K562 (cell line): ENCODE measurements around the gene ACACB. TPM values are rescaled to one million over a fixed set of nuclear protein-coding genes. Genes with fewer than 3 reads are reported as not detected.
A peak's percentile ranks its signal among the peaks of the same experiment; 100 is the strongest.

ENCODE experiments used
- ELF1 ChIP-seq: fragments of 200-800 bp; sonication (Bioruptor generic); IDR thresholded peaks from 2 replicates; pipeline ENCODE4 v1.6.1; 2016; ENCODE audit warnings: missing genetic modification characterization, missing compliant biosample characterization
- HNRNPK ChIP-seq: fragments of 200-400 bp; formaldehyde crosslinking; IDR thresholded peaks from one replicate; pipeline ENCODE4 v1.6.1; 2018; ENCODE audit warnings: mild to moderate bottlenecking, low read depth, low read length; ENCODE audit not compliant: poor library complexity, severe bottlenecking
- HNRNPL ChIP-seq: fragments of 200-400 bp; formaldehyde crosslinking; IDR thresholded peaks from 2 replicates; pipeline ENCODE4 v1.6.1; 2017; ENCODE audit warnings: low read depth, mild to moderate bottlenecking, low read length
- MCM7 ChIP-seq, 2 experiments: fragments of 450-650 bp; IDR thresholded peaks; 2 replicates each; pipeline ENCODE4 v1.6.1; 2016 to 2018
- MED1 ChIP-seq: sonication (generic); formaldehyde crosslinking; IDR thresholded peaks from 2 replicates; pipeline ENCODE4 v1.8.1; 2023; ENCODE audit warnings: missing genetic modification reagents, borderline replicate concordance
- NR4A1 ChIP-seq, 2 experiments: fragments of 250-450 bp in 1 of 2; fragments of 450-650 bp in 1 of 2; sonication (Bioruptor Pico) in 1 of 2; IDR thresholded peaks; 2 replicates each; pipeline versions ENCODE4 v1.4.0 to v1.6.1; 2016 to 2020; ENCODE audit warnings: mild to moderate bottlenecking in 2 of 2, missing compliant biosample characterization in 1 of 2, missing genetic modification characterization in 1 of 2, moderate library complexity in 1 of 2
- RBFOX2 ChIP-seq: fragments of 200-400 bp; formaldehyde crosslinking; IDR thresholded peaks from 2 replicates; pipeline ENCODE4 v1.6.1; 2017; ENCODE audit warnings: low read depth, mild to moderate bottlenecking, low read length, moderate library complexity
- RCOR1 ChIP-seq, 2 experiments: IDR thresholded peaks; 2 replicates each; pipeline ENCODE4 v1.6.1; 2012; ENCODE audit warnings: low read depth in 2 of 2, low read length in 2 of 2, borderline replicate concordance in 1 of 2, improper control_type of control experiment in 1 of 2
- SMAD3 ChIP-seq: fragments of 450-650 bp; formaldehyde crosslinking; conservative IDR thresholded peaks from 2 replicates; pipeline ENCODE4 v1.4.0; 2020; ENCODE audit warnings: mild to moderate bottlenecking
- SMARCB1 ChIP-seq: IDR thresholded peaks from 2 replicates; pipeline ENCODE4 v1.6.1; 2011; ENCODE audit warnings: improper control_type of control experiment, low read depth; ENCODE audit not compliant: insufficient read length
- TCFL5 ChIP-seq: fragments of 250-450 bp; sonication (Bioruptor Pico); conservative IDR thresholded peaks from 2 replicates; pipeline ENCODE4 v1.6.1; 2021; ENCODE audit warnings: mild to moderate bottlenecking, moderate library complexity, matching md5 sums
- ZBTB40 ChIP-seq, 2 experiments: fragments of 450-650 bp in 1 of 2; sonication (generic) in 1 of 2; formaldehyde crosslinking in 1 of 2; IDR thresholded peaks; 2 replicates each; pipeline versions ENCODE4 v1.7.1 to v1.9.0; 2016 to 2022; ENCODE audit warnings: inconsistent platforms in 1 of 2, mild to moderate bottlenecking in 1 of 2, missing genetic modification reagents in 1 of 2
- ZKSCAN8 ChIP-seq: fragments of 200-800 bp; sonication (Bioruptor generic); IDR thresholded peaks from 2 replicates; pipeline ENCODE4 v1.6.1; 2016; ENCODE audit warnings: missing genetic modification characterization, missing compliant biosample characterization
- ZNF124 ChIP-seq: sonication (generic); formaldehyde crosslinking; IDR thresholded peaks from 2 replicates; pipeline ENCODE4 v1.8.1; 2022; ENCODE audit warnings: missing genetic modification reagents
- ZNF57 ChIP-seq: fragments of 450-650 bp; formaldehyde crosslinking; IDR thresholded peaks from 2 replicates; pipeline ENCODE4 v1.4.0; 2020; ENCODE audit warnings: mild to moderate bottlenecking, moderate library complexity
- ZNF583 ChIP-seq: fragments of 250-450 bp; sonication (Bioruptor Pico); IDR thresholded peaks from 2 replicates; pipeline ENCODE4 v1.4.0; 2020
- polyA plus RNA-seq, 8 experiments: library from polyadenylated mRNA; depleted of rRNA in 4 of 8; stranded (reverse) in 5 of 8; unstranded in 3 of 8; fragments of >200 nt; fragmentation: Nextera tagmentation in 2 of 8; fragmentation: Illumina TruSeq in 1 of 8; extraction: Ambion mirVana in 2 of 8; extraction: Trizol in 1 of 8; gene quantifications; 2 replicates each; pipeline versions ENCODE4 v1.2.1 to v1.2.3, GENCODE V29; 2011 to 2014; ENCODE audit warnings: inconsistent platforms in 1 of 8, missing spikeins in 1 of 8
- total RNA-seq, 7 experiments: library from RNA; depleted of rRNA in 6 of 7; stranded (reverse); fragments of >200 nt in 6 of 7; fragmentation: Illumina TruSeq in 2 of 7; extraction: Trizol in 2 of 7; gene quantifications; 2 replicates each; pipeline versions ENCODE4 v1.2.1 to v1.2.3, GENCODE V29; 2011 to 2021; ENCODE audit warnings: low replicate concordance in 1 of 7
- TF ChIP-seq, protein P1 (sequence below): fragments of 250-450 bp; sonication (Bioruptor Pico); IDR thresholded peaks from 2 replicates; pipeline ENCODE4 v1.4.0; 2020; ENCODE audit warnings: borderline replicate concordance

The ACACB gene
- total and polyA plus RNA-seq, 9 of the 15 experiments (the other 6 are each of a cell fraction or from before 2014, with no cell fraction given): 0.10 to 2.5 (median 0.83) TPM

DNA sequence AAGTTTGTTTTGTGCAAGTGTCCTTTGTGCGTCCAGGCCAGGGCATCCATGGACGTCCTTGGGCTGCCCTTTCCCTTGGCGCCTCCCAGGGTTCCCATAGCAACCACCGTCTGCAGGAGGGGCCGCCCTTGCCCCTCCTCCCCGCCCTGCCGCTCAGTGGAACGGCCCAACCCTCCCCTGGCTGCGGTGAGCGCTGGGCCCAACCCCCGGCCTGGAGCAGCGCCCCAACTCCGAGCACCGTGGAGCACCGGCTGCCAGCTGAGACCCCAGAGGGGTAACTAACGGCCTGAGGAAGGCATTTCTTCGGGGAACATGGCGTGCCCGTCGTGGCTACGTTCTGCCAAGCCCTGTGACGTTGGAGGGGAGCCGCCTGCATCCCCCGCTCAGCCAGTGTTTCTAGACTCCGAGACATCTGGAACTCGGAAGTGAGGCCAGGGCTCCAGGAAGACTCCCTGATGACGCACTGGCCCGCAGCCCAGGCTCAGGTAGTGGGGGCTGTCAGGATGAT is 5.3 kb upstream of the ACACB start (continued):
- TF ChIP-seq ZNF57 (CRISPR knock-in tag) (0 out of 2 replicates have a peak, but pooled peaks have one; percentile 55), NR4A1 (CRISPR knock-in tag; IDR thresholded peaks at IDR 0.05) (peak; percentile 47; the same call in 1 of the 2 replicates), NR4A1 (tag; IDR thresholded peaks at IDR 0.05) (no peak), ZBTB40 (IDR thresholded peaks at IDR 0.05) (0 out of 2 replicates have a peak, but pooled peaks have one; percentile 46), ZBTB40 (CRISPR knock-in tag; IDR thresholded peaks at IDR 0.05) (no peak), RBFOX2 (peak; percentile 75), SMARCB1 (no peak), ZNF583 (0 out of 2 replicates have a peak, but pooled peaks have one; percentile 21), ELF1 (tag) (peak; percentile 68), ZNF124 (no peak), TCFL5 (no peak), RCOR1 (IDR thresholded peaks at IDR 0.05; ENCODE audit: borderline replicate concordance in 1 of 2, low read depth in 2 of 2, low read length in 2 of 2) (peak in 1 of 2 experiments; percentile 69; a peak in 1 of 4 replicates), HNRNPL (no peak), ZKSCAN8 (CRISPR knock-in tag) (no peak), MCM7 (IDR thresholded peaks at IDR 0.05) (no peak), MED1 (CRISPR knock-in tag) (no peak), HNRNPK (no peak), SMAD3 (CRISPR knock-in tag) (0 out of 2 replicates have a peak, but pooled peaks have one; percentile 17)
- TF ChIP-seq, protein P1, sequence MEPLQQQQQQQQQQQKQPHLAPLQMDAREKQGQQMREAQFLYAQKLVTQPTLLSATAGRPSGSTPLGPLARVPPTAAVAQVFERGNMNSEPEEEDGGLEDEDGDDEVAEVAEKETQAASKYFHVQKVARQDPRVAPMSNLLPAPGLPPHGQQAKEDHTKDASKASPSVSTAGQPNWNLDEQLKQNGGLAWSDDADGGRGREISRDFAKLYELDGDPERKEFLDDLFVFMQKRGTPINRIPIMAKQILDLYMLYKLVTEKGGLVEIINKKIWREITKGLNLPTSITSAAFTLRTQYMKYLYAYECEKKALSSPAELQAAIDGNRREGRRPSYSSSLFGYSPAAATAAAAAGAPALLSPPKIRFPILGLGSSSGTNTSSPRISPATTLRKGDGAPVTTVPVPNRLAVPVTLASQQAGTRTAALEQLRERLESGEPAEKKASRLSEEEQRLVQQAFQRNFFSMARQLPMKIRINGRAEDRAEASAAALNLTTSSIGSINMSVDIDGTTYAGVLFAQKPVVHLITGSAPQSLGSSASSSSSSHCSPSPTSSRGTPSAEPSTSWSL (CRISPR knock-in tag): 0 out of 2 replicates have a peak, but pooled peaks have one; percentile 45
